OCI-LY1 (cell line): ENCODE data around the gene PNLDC1.

Experiments
- H2AFZ ChIP-seq: fragments of 200-600 bp; sonication (generic), shearing (Covaris generic); 2 replicates; pipeline ENCODE4 v1.6.0; 2014; ENCODE audit warnings: antibody characterized with exemption, mild to moderate bottlenecking, low read length
- H3F3A ChIP-seq: fragments of 200-600 bp; sonication (generic), shearing (Covaris generic); 2 replicates; pipeline ENCODE4 v1.6.0; 2014; ENCODE audit warnings: mild to moderate bottlenecking, antibody characterized with exemption, low read length, moderate library complexity; ENCODE audit not compliant: insufficient read depth
- H3K27ac ChIP-seq: fragments of 200-600 bp; sonication (generic); 2 replicates; pipeline ENCODE4 v1.5.1; 2014; ENCODE audit warnings: low read length, mixed run types, mild to moderate bottlenecking, low read depth; ENCODE audit not compliant: poor library complexity, severe bottlenecking
- H3K27me3 ChIP-seq: fragments of 200-600 bp; sonication (generic); 2 replicates; pipeline ENCODE4 v1.6.0; 2014; ENCODE audit warnings: antibody characterized with exemption, mild to moderate bottlenecking, low read length, moderate library complexity; ENCODE audit not compliant: insufficient read depth
- H3K36me3 ChIP-seq: fragments of 200-600 bp; sonication (generic); 2 replicates; pipeline ENCODE4 v1.6.1; 2014; ENCODE audit warnings: mild to moderate bottlenecking, antibody characterized with exemption, low read length, moderate library complexity, mixed read lengths; ENCODE audit not compliant: insufficient read depth
- H3K4me1 ChIP-seq: fragments of 200-600 bp; sonication (generic); 2 replicates; pipeline ENCODE4 v1.5.1; 2014; ENCODE audit warnings: mild to moderate bottlenecking, low read length, moderate library complexity; ENCODE audit not compliant: insufficient read depth, severe bottlenecking
- H3K4me2 ChIP-seq: fragments of 200-600 bp; sonication (generic), shearing (Covaris generic); 2 replicates; pipeline ENCODE4 v1.6.1; 2014; ENCODE audit warnings: low read length
- H3K4me3 ChIP-seq: fragments of 200-600 bp; sonication (generic); 2 replicates; pipeline ENCODE4 v1.5.1; 2014; ENCODE audit warnings: low read length, low read depth, mild to moderate bottlenecking, mixed read lengths; ENCODE audit not compliant: poor library complexity, severe bottlenecking
- H3K79me2 ChIP-seq: fragments of 200-600 bp; shearing (Covaris generic); 2 replicates; pipeline ENCODE4 v1.6.1; 2016; ENCODE audit warnings: mixed run types, low read length, mixed read lengths; ENCODE audit not compliant: insufficient read depth
- H3K9ac ChIP-seq: fragments of 200-600 bp; sonication (generic), shearing (Covaris generic); 2 replicates; pipeline ENCODE4 v1.6.1; 2014; ENCODE audit warnings: mild to moderate bottlenecking, low read length, mixed read lengths
- H3K9me2 ChIP-seq: fragments of 200-600 bp; sonication (generic), shearing (Covaris generic); 2 replicates; pipeline ENCODE4 v1.6.1; 2014; ENCODE audit warnings: low read depth, mild to moderate bottlenecking, low read length, mixed read lengths
- H3K9me3 ChIP-seq: fragments of 200-600 bp; shearing (Covaris generic); 2 replicates; pipeline ENCODE4 v1.6.1; 2014; ENCODE audit warnings: low read length, mixed read lengths
- H4K20me1 ChIP-seq: fragments of 200-600 bp; sonication (generic), shearing (Covaris generic); 2 replicates; pipeline ENCODE4 v1.6.0; 2016; ENCODE audit warnings: mild to moderate bottlenecking, low read length; ENCODE audit not compliant: insufficient read depth
- EZH2 ChIP-seq: fragments of 200-600 bp; sonication (generic), shearing (Covaris generic); IDR thresholded peaks from 2 replicates; pipeline ENCODE4 v1.8.0; 2017; ENCODE audit warnings: borderline replicate concordance, mixed run types, mild to moderate bottlenecking, antibody characterized with exemption, low read length, moderate library complexity, mixed read lengths
- TF ChIP-seq, protein P1 (sequence below): fragments of 200-600 bp; sonication (generic), shearing (Covaris generic); IDR thresholded peaks from 2 replicates; pipeline ENCODE4 v1.5.1; 2017; ENCODE audit warnings: mild to moderate bottlenecking, antibody characterized with exemption, low read length, moderate library complexity, mixed read lengths

PNLDC1 gene

DNA sequence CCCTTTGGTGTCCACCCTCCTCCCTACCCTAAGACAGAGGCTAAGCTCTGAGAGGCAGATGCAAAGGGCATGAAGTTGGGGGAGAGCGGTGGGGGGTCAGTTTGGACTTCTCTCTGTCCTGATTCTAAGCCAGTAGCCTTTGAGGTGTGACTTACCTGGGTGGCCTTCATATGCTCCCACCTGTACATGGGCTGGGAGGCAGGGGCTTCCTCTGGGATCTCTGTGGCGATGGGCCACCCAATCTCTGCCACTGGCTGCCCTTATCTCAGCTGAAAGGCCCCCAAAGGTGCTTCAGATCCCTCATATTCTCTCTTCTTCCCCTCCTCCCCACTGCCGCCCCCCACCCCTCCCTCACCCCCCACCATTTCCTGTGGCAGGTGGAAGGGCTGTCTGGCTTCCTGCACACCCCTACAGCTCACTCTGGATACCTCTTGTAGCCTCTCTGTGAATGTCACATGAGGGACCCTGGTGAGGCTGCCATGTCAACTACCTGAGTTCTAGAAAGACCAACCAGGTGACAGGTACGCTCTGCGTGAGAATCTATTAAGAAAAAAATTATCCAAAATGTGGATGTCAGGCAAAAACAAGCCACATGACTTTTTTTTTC, 34.0 kb downstream of the PNLDC1 start:
- H3K36me3 ChIP-seq, result no peaks in the 10 kb centered on the region
- H4K20me1 ChIP-seq, result no peaks in the 10 kb centered on the region
- H2AFZ ChIP-seq, result no peak overlapping the region
- no peaks in the 10 kb centered on the region for H3K9me3 ChIP-seq
- H3K79me2 ChIP-seq, result no peaks in the 10 kb centered on the region
- no peaks in the 10 kb centered on the region for H3K9me2 ChIP-seq
- H3K27ac ChIP-seq, result no peak overlapping the region
- H3K4me1 ChIP-seq, result no peaks in the 10 kb centered on the region
- no peak overlapping the region for H3K9ac ChIP-seq
- no peaks in the 10 kb centered on the region for H3K27me3 ChIP-seq
- H3F3A ChIP-seq, result no peaks in the 10 kb centered on the region
- TF ChIP-seq EZH2, result no peak
- TF ChIP-seq, protein P1, sequence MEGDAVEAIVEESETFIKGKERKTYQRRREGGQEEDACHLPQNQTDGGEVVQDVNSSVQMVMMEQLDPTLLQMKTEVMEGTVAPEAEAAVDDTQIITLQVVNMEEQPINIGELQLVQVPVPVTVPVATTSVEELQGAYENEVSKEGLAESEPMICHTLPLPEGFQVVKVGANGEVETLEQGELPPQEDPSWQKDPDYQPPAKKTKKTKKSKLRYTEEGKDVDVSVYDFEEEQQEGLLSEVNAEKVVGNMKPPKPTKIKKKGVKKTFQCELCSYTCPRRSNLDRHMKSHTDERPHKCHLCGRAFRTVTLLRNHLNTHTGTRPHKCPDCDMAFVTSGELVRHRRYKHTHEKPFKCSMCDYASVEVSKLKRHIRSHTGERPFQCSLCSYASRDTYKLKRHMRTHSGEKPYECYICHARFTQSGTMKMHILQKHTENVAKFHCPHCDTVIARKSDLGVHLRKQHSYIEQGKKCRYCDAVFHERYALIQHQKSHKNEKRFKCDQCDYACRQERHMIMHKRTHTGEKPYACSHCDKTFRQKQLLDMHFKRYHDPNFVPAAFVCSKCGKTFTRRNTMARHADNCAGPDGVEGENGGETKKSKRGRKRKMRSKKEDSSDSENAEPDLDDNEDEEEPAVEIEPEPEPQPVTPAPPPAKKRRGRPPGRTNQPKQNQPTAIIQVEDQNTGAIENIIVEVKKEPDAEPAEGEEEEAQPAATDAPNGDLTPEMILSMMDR, result no peak
- no peak overlapping the region for H3K4me2 ChIP-seq
- no peak overlapping the region for H3K4me3 ChIP-seq

DNA sequence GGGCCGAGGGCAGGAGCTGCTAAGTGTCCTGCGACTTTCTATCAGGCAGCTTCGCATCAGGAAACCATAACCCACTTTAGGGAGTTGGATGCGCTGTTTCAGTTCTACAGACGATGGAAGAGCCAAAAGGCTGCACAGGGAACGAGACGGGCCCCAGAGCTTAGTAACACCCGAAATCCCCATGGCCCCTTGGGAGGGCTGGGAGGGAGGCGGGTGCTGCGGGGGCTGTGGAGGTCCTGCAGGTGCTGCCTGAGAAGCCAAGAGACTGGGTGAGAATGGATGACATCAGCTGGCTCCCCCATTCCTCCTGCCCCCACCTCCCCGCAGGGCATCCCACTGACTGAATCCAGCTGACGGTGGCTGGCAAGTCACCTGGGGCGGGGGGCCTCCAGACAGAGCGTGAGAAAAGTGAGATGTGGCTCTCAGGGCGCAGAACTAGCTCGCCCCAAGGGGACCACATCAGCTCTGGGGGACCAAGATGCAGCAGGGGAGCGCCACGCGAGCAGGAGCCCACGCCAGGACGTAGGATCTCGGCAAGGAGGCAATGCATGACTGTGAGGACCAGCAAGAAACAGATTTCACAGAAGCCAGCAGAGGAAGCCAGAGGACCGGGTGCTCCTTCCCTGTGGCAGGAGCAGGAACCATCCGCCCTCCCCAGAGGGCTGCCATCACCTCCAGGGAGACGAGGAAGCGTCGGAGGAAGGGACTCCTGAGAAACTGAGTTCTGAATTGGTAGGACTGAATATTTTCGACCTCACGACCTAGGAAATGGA, 36.8 kb downstream of the PNLDC1 start:
- Histone ChIP-seq H3K4me1 (no peaks in the 10 kb centered on the region), H3K27ac (no peak overlapping the region), H3K4me3 (no peak overlapping the region), H4K20me1 (no peaks in the 10 kb centered on the region), H2AFZ (no peak overlapping the region), H3K9me2 (no peaks in the 10 kb centered on the region), H3F3A (no peaks in the 10 kb centered on the region), H3K4me2 (no peak overlapping the region), H3K79me2 (no peaks in the 10 kb centered on the region), H3K27me3 (0 out of 2 replicates have a peak, but pooled peaks cover 4% of the 10 kb centered on the region), H3K9ac (no peak overlapping the region), H3K36me3 (no peaks in the 10 kb centered on the region), H3K9me3 (no peaks in the 10 kb centered on the region)
- TF ChIP-seq, protein P1, result no peak
- no peak for TF ChIP-seq EZH2

DNA sequence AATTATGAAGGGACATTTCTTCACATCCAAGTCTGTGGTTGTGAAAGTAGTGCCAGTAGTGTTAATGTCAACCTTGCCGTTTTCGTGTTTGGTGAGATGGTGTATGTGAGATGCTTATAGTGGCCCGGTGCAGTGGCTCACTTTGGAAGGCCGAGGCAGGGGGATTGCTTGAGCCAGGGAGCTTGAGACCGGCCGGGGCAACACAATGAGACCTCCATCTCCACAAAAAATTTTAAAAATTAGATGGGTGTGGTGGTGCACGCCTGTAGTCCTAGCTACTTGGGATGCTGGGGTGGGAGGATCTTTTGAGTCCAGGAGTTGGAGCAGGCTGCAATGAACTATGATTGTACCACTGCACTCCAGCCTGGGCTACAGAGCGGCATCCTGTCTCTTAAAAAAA, 37.4 kb downstream of the PNLDC1 start:
- 0 out of 2 replicates have a peak, but pooled peaks cover 4% of the 10 kb centered on the region for H3K27me3 ChIP-seq

More for the DNA sequence above, 37.4 kb downstream of the PNLDC1 start:
- no peaks in the 10 kb centered on the region for H3K9me2 ChIP-seq
- no peaks in the 10 kb centered on the region for H3K36me3 ChIP-seq
- TF ChIP-seq, protein P1, result no peak
- no peak for TF ChIP-seq EZH2
- H3K27ac ChIP-seq, result no peak overlapping the region
- no peaks in the 10 kb centered on the region for H3K9me3 ChIP-seq
- no peaks in the 10 kb centered on the region for H3K79me2 ChIP-seq
- H2AFZ ChIP-seq, result no peak overlapping the region
- H3F3A ChIP-seq, result no peaks in the 10 kb centered on the region
- H3K9ac ChIP-seq, result no peak overlapping the region
- H3K4me1 ChIP-seq, result no peaks in the 10 kb centered on the region
- no peaks in the 10 kb centered on the region for H4K20me1 ChIP-seq
- no peak overlapping the region for H3K4me3 ChIP-seq
- H3K4me2 ChIP-seq, result no peak overlapping the region
